ENCODE measurements around the gene MBD3L2B.
"Not testable (repeated sequence)": the region's sequence is repeated elsewhere in the genome, so short reads cannot be mapped to it uniquely, and the experiment has no call there.

The MBD3L2B gene

DNA sequence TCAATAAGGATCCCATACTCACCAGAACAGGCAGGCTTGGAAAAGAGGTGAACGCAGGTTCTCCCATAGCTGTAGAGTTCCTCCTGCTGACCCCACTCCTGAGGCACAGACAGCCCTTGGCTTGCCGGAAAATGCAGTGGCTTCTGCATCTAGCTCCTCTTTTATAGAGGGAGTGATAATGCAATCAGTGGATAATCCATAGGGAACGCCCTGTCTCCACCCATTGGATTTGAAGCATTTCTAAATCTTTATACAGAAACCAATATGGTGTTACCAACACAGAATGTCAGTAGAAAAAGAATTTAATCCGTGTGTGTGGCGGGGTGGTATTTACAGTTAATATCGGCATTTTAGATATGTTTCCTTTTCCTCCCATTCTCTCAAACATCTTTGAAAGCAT is at the start of gene MBD3L2B:
Gene MBD3L2B, minus strand, starts transcription at position 101 of the 400 bp plus-strand sequence. Its CDS starts 34 bp downstream, at position 67.
- not testable (repeated sequence) for H3K27me3 ChIP-seq; H3K27ac ChIP-seq; H3K4me1 ChIP-seq (ENCODE audit: control insufficient read depth in 1 of 2, insufficient read depth in 1 of 2, low read depth in 1 of 2, low read length in 1 of 2); H3K4me3 ChIP-seq (ENCODE audit: low read depth in 1 of 2, low read length in 1 of 2); H3K36me3 ChIP-seq; H3K9me3 ChIP-seq

DNA sequence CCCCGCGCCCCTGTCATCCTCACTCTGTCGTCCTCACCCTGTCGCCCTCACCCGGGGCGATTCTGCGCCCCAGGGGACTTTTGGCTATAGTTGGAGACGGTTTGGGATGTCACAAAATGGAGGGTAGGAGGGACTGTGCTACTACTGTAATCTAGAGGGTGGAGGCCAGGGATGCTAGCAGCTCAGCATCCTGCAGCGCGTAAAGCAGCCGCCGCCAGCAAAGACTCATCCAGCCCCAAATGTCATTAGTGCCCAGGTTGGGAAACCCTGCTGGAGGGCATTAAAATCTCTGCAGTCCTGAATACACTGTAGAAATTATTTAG is 48.6 kb upstream of the MBD3L2B start:
- TF ChIP-seq, protein P1, sequence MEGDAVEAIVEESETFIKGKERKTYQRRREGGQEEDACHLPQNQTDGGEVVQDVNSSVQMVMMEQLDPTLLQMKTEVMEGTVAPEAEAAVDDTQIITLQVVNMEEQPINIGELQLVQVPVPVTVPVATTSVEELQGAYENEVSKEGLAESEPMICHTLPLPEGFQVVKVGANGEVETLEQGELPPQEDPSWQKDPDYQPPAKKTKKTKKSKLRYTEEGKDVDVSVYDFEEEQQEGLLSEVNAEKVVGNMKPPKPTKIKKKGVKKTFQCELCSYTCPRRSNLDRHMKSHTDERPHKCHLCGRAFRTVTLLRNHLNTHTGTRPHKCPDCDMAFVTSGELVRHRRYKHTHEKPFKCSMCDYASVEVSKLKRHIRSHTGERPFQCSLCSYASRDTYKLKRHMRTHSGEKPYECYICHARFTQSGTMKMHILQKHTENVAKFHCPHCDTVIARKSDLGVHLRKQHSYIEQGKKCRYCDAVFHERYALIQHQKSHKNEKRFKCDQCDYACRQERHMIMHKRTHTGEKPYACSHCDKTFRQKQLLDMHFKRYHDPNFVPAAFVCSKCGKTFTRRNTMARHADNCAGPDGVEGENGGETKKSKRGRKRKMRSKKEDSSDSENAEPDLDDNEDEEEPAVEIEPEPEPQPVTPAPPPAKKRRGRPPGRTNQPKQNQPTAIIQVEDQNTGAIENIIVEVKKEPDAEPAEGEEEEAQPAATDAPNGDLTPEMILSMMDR (IDR thresholded peaks at IDR 0.05): no peak
- Histone ChIP-seq H3K36me3 (peaks cover 38% of the 10 kb centered on the region), H3K4me1 (ENCODE audit: control insufficient read depth in 1 of 2, insufficient read depth in 1 of 2, low read depth in 1 of 2, low read length in 1 of 2) (peaks cover 10 to 20% of the 10 kb centered on the region in 2 experiments), H3K9me3 (no peaks in the 10 kb centered on the region), H3K27me3 (no peaks in the 10 kb centered on the region), H3K27ac (peak overlapping the region; percentile 90), H3K4me3 (ENCODE audit: low read depth in 1 of 2, low read length in 1 of 2) (peak overlapping the region; percentile 90 to 97)

DNA sequence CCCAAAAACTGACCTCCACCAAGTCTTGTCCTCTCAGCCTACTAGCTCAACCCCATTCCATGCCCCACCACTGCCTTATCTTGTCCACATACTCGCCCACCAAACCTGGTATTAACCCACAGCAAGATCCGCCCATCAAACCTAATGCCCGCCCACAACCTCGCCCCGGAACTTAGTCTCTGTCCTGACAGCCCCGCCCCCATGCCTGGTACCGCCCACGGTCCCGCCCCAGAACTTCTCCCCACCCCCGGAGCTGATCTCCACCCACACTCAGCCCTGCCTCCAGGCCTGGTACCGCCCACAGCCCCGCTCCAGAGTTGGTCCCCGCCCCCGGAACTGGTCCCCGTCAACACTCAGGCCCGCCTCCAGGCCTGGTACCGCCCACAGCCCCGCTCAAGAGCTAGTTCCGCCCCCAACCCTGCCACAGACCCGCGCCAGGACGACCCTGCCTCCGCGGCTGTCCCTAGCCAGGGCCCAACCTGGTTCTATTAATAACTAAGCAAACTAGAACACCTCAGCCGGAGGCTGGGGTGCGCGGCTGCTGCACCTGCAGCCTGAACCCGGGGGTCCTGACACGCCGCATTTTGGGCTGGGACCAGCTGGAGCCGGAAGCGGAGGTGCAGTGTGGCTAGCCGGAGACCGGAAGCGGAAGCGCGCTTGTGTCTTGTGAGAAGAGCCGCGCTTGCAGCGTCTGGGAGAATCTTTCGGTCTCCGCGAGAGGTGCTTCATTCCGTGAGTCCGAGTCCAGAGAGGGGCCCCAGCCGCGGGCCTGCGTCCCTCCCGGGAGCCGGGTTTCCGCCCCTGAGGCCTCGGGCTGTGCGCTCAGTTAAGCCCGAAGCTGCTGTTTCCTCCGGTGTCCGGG is 48.0 kb upstream of the MBD3L2B start, which contains the start of gene ZNF557:
Gene ZNF557, plus strand, starts transcription at position 662 of the 862 bp plus-strand sequence. CDS start 5,372 bp downstream, outside the sequence.
- H3K36me3 ChIP-seq: peaks cover 32% of the 10 kb centered on the region
- H3K27ac ChIP-seq: peak within 1 kb of the TSS; percentile 90
- TF ChIP-seq, protein P1 (IDR thresholded peaks at IDR 0.05): peak; percentile 41
- peaks cover 10 to 20% of the 10 kb centered on the region in 2 experiments for H3K4me1 ChIP-seq (ENCODE audit: control insufficient read depth in 1 of 2, insufficient read depth in 1 of 2, low read depth in 1 of 2, low read length in 1 of 2)
- H3K27me3 ChIP-seq: no peaks in the 10 kb centered on the region
- H3K9me3 ChIP-seq: no peaks in the 10 kb centered on the region
- H3K4me3 ChIP-seq (ENCODE audit: low read depth in 1 of 2, low read length in 1 of 2): peak within 1 kb of the TSS; percentile 90 to 97

DNA sequence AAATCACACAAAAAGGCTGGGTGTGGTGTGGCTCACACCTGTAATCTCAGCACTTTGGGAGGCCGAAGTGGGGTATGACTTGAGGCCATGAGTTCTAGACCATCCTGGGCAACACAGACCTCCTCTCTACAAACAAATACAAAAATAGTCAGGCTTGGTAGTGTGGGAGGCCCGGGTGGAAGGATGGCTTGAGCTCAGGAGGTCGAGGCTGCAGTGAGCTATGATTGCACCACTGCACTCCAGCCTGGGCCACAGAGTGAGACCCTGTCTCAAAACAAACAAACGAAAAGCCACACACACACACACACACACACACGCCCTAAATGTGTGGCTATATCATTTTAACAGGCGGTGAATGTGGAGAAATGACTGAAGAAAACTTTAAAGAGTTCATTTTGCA is 47.4 kb upstream of the MBD3L2B start:
- Histone ChIP-seq H3K27me3 (no peaks in the 10 kb centered on the region), H3K4me1 (ENCODE audit: control insufficient read depth in 1 of 2, insufficient read depth in 1 of 2, low read depth in 1 of 2, low read length in 1 of 2) (peaks cover 10 to 20% of the 10 kb centered on the region in 2 experiments), H3K27ac (peak overlapping the region; percentile 90), H3K4me3 (ENCODE audit: low read depth in 1 of 2, low read length in 1 of 2) (peak overlapping the region; percentile 90 to 97), H3K9me3 (no peaks in the 10 kb centered on the region), H3K36me3 (peaks cover 25% of the 10 kb centered on the region)
- TF ChIP-seq, protein P1 (IDR thresholded peaks at IDR 0.05): no peak

DNA sequence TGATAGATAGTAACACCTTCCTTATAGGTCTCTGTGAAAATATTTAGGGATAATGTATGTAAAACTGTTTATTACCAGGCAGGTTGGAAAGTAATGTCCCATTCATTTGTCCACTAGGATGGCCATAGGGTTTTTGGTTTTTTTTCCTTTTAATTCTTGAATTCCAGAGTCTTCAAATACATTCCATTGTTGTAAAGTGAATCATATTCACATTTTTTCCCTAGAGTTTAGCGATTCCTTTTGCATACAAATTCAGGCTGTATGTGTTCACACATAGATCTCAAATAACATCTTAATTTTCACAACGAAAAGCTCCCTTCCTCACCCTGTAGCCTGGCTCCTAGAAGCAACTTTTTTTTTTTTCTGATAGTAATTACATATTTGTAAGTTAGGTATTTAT is 46.5 kb upstream of the MBD3L2B start:
- Histone ChIP-seq H3K36me3 (peaks cover 16% of the 10 kb centered on the region), H3K4me3 (ENCODE audit: low read depth in 1 of 2, low read length in 1 of 2) (no peak overlapping the region), H3K27me3 (no peaks in the 10 kb centered on the region), H3K9me3 (no peaks in the 10 kb centered on the region), H3K4me1 (ENCODE audit: control insufficient read depth in 1 of 2, insufficient read depth in 1 of 2, low read depth in 1 of 2, low read length in 1 of 2) (peaks cover 10 to 20% of the 10 kb centered on the region in 2 experiments), H3K27ac (no peak overlapping the region)
- TF ChIP-seq, protein P1 (IDR thresholded peaks at IDR 0.05): no peak

DNA sequence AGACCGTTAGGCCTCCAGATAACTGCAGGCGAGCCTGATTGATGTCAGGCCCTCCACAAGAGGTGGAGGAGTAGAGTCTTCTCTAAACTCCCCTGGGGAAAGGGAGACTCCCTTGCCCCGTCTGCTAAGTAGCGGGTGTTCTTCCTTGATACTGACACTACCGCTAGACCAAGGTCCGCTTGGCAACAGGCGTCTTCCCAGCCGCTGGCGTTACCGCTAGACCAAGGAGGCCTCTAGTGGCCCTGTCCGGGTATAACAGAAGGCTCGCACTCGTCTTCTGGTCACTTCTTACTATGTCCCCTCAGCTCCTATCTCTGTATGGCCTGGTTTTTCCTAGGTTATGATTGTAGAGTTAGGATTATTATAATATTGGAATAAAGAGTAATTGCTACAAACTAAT is 45.9 kb upstream of the MBD3L2B start:
- Histone ChIP-seq H3K4me1 (ENCODE audit: control insufficient read depth in 1 of 2, insufficient read depth in 1 of 2, low read depth in 1 of 2, low read length in 1 of 2) (peaks cover 10 to 20% of the 10 kb centered on the region in 2 experiments), H3K36me3 (peaks cover 10% of the 10 kb centered on the region)
- not testable (repeated sequence) for H3K27me3 ChIP-seq; H3K9me3 ChIP-seq; H3K4me3 ChIP-seq (ENCODE audit: low read depth in 1 of 2, low read length in 1 of 2); H3K27ac ChIP-seq
